CD4-positive, alpha-beta T cell (primary cell): ENCODE measurements around the gene PRRG2. TPM values are rescaled to one million over a fixed set of nuclear protein-coding genes. Genes with fewer than 3 reads are reported as not detected.

ENCODE experiments used
- ATAC-seq: fragments of 200-7000 bp; cut with Tn5 transposase; one replicate; pipeline ENCODE4 v1.10.0; 2022; ENCODE audit warnings: mild to moderate bottlenecking; ENCODE audit not compliant: poor library complexity
- CTCF ChIA-PET: fragments of 350-600 bp; sonication (Branson Sonifier 250); formaldehyde crosslinking; loops from one replicate; lab custom pipeline; 2021; ENCODE audit warnings: antibody characterized with exemption, inconsistent platforms; lab: Charles Lee
- POLR2A ChIA-PET: fragments of 350-600 bp; sonication (Branson Sonifier 250); formaldehyde crosslinking; loops from one replicate; lab custom pipeline; 2021; ENCODE audit warnings: antibody characterized with exemption, inconsistent platforms; lab: Charles Lee
- DNase-seq, 14 experiments: peaks; one replicate each; pipeline ENCODE4 v3.0.0-alpha.2; 2013 to 2020; ENCODE audit warnings: mixed read lengths in 2 of 14
- H3K27ac ChIP-seq, 2 donors: one replicate each; pipeline versions ENCODE4 v1.5.1 to v1.7.0; 2013; ENCODE audit warnings: low read length in 2 of 2, low read depth in 1 of 2, mild to moderate bottlenecking in 1 of 2
- H3K27me3 ChIP-seq, 2 experiments: 1 replicate in 1 of 2; 2 replicates in 1 of 2; pipeline versions ENCODE4 v1.6.1 to v1.7.0; 2013; ENCODE audit warnings: low read length in 2 of 2, control low read depth in 1 of 2, mild to moderate bottlenecking in 1 of 2, moderate library complexity in 1 of 2; ENCODE audit not compliant: insufficient read depth in 2 of 2, control insufficient read depth in 1 of 2
- H3K36me3 ChIP-seq: one replicate; pipeline ENCODE4 v1.6.1; 2013; ENCODE audit warnings: low read length, control low read depth; ENCODE audit not compliant: insufficient read depth
- H3K4me1 ChIP-seq: one replicate; pipeline ENCODE4 v1.6.1; 2013; ENCODE audit warnings: low read length, control low read depth; ENCODE audit not compliant: insufficient read depth
- H3K4me3 ChIP-seq: one replicate; pipeline ENCODE4 v1.5.1; 2013; ENCODE audit warnings: mild to moderate bottlenecking, low read length, moderate library complexity
- H3K9me3 ChIP-seq, 2 experiments: 1 replicate in 1 of 2; 2 replicates in 1 of 2; pipeline versions ENCODE4 v1.6.1 to v1.7.0; 2013; ENCODE audit warnings: low read length in 2 of 2, mild to moderate bottlenecking in 2 of 2, control low read depth in 1 of 2, moderate library complexity in 1 of 2; ENCODE audit not compliant: control insufficient read depth in 1 of 2, insufficient read depth in 1 of 2
- H3K27ac Mint-ChIP-seq: one replicate; pipeline ENCODE4 v1.8.0; 2020; ENCODE audit warnings: mixed read lengths
- H3K27me3 Mint-ChIP-seq: one replicate; pipeline ENCODE4 v1.8.0; 2021; ENCODE audit warnings: mixed read lengths
- H3K36me3 Mint-ChIP-seq: one replicate; pipeline ENCODE4 v1.8.0; 2021; ENCODE audit warnings: low read depth, mixed read lengths
- H3K4me1 Mint-ChIP-seq: one replicate; pipeline ENCODE4 v1.8.0; 2021; ENCODE audit warnings: low read depth, mixed read lengths
- H3K4me3 Mint-ChIP-seq: one replicate; pipeline ENCODE4 v1.8.0; 2020; ENCODE audit warnings: mild to moderate bottlenecking, mixed read lengths
- H3K9me3 Mint-ChIP-seq: one replicate; pipeline ENCODE4 v1.8.0; 2020; ENCODE audit warnings: mixed read lengths
- intact Hi-C, 2 experiments: fragments of 100-400 bp; cut with DNase I in 1 of 2; cut with micrococcal nuclease in 1 of 2; formaldehyde crosslinking; loops; one replicate each; pipeline versions ENCODE4 v1.15.1 to v1.9.0; 2023 to 2025; cut with DNase I, micrococcal nuclease
- total RNA-seq, 174 experiments: library from RNA in 2 of 174; stranded (reverse) in 2 of 174; gene quantifications; one replicate each; pipeline ENCODE4 v1.2.3 and lab custom pipeline; 2021 to 2026
- TF ChIP-seq, protein P1 (sequence below): fragments of 200-600 bp; IDR thresholded peaks from one replicate; pipeline ENCODE4 v1.8.0; 2022; ENCODE audit warnings: antibody characterized with exemption, mild to moderate bottlenecking

The PRRG2 gene
- total RNA-seq, 2 experiments from 2014 or later = 0.49 to 0.78 TPM

DNA sequence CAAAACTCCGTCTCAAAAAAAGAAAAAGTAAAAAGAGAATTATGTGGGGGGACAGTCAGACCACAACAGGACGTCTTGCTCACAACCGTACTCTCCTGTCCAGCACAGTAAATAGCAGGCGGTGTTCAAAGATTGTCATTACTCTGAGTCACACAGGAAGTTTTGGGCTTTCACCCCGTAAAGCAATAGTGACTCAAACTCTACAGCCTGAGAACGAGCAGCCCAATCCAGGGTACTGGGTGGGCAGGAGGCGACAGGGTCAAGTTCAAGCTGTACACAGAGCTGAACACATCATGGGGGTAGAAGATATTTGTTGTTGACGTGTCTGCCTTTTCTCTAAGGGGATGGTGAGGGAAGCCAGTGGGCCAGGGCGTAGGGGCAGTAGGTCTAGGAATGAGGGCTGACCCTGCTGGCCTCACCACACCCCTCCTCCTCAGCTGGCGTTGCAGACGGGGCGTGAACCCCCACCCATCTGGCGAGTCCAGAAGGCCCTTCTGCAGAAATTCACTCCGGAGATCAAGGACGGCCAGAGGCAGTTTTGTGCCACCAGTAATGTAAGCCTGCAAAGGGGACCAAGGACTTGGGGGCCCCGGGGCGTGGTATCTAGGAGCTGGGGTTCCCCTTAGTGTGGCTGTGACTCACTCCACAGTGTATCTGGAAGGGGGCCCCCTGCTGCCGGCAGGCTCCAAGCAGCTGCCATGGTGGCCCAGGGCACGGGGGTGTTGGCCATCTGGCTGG, 33.1 kb downstream of the PRRG2 start:
- TF ChIP-seq, protein P1, sequence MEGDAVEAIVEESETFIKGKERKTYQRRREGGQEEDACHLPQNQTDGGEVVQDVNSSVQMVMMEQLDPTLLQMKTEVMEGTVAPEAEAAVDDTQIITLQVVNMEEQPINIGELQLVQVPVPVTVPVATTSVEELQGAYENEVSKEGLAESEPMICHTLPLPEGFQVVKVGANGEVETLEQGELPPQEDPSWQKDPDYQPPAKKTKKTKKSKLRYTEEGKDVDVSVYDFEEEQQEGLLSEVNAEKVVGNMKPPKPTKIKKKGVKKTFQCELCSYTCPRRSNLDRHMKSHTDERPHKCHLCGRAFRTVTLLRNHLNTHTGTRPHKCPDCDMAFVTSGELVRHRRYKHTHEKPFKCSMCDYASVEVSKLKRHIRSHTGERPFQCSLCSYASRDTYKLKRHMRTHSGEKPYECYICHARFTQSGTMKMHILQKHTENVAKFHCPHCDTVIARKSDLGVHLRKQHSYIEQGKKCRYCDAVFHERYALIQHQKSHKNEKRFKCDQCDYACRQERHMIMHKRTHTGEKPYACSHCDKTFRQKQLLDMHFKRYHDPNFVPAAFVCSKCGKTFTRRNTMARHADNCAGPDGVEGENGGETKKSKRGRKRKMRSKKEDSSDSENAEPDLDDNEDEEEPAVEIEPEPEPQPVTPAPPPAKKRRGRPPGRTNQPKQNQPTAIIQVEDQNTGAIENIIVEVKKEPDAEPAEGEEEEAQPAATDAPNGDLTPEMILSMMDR = no peak
- CTCF ChIA-PET = no interaction called here
- no peak for ATAC-seq
- no peaks in the 10 kb centered on the region for H3K27me3 Mint-ChIP-seq
- POLR2A ChIA-PET = interaction anchor here (1.3 kb wide), 1 partner anchor 26 kb away, joined by 4 read pairs; the partner anchor contains the start of gene RRAS
- H3K4me1 ChIP-seq = peaks cover 9% of the 10 kb centered on the region
- H3K4me1 Mint-ChIP-seq = peaks cover 8% of the 10 kb centered on the region
- peaks cover 0 to 17% of the 10 kb centered on the region in 2 experiments for H3K9me3 ChIP-seq
- H3K27ac ChIP-seq = no peak overlapping the region
- H3K27ac Mint-ChIP-seq = peak overlapping the region; percentile 73
- no peaks in the 10 kb centered on the region for H3K9me3 Mint-ChIP-seq
- H3K27me3 ChIP-seq = no peaks in the 10 kb centered on the region
- H3K36me3 Mint-ChIP-seq = peaks cover 81% of the 10 kb centered on the region
- no peak overlapping the region for H3K4me3 Mint-ChIP-seq
- intact Hi-C loops = no loop called here
- peak in 2 of 14 experiments; percentile 24 to 37 for DNase-seq
- H3K4me3 ChIP-seq = no peak overlapping the region
- H3K36me3 ChIP-seq = peaks cover 80% of the 10 kb centered on the region

DNA sequence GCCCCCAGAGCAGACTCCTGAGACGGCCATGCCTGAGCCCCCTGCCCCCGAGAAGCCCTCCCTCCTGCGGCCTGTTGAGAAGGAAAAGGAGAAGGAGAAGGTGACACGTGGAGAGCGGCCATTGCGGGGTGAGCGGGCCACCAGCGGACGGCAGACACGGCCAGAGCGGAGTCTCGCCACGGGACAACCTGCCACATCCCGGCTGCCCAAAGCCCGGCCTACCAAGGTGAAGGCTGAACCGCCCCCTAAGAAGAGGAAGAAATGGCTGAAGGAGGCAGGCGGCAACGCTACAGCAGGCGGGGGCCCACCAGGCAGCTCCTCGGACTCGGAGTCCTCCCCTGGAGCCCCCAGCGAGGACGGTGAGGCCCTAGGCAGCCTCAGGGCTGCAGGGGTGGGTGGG, 34.7 kb downstream of the PRRG2 start:
- intact Hi-C loops = no loop called here
- no peak overlapping the region for H3K27ac Mint-ChIP-seq
- ChIA-PET POLR2A (no interaction called here), CTCF (no interaction called here)
- TF ChIP-seq, protein P1 = no peak
- Histone ChIP-seq H3K36me3 (peaks cover 80% of the 10 kb centered on the region), H3K4me1 (peaks cover 7% of the 10 kb centered on the region), H3K27ac (no peak overlapping the region), H3K4me3 (no peak overlapping the region), H3K27me3 (no peaks in the 10 kb centered on the region), H3K9me3 (peaks cover 0 to 17% of the 10 kb centered on the region in 2 experiments)
- H3K27me3 Mint-ChIP-seq = no peaks in the 10 kb centered on the region
- no peak for ATAC-seq
- no peaks in the 10 kb centered on the region for H3K9me3 Mint-ChIP-seq
- no peak for DNase-seq
- no peak overlapping the region for H3K4me3 Mint-ChIP-seq
- peaks cover 76% of the 10 kb centered on the region for H3K36me3 Mint-ChIP-seq
- H3K4me1 Mint-ChIP-seq = peaks cover 8% of the 10 kb centered on the region

DNA sequence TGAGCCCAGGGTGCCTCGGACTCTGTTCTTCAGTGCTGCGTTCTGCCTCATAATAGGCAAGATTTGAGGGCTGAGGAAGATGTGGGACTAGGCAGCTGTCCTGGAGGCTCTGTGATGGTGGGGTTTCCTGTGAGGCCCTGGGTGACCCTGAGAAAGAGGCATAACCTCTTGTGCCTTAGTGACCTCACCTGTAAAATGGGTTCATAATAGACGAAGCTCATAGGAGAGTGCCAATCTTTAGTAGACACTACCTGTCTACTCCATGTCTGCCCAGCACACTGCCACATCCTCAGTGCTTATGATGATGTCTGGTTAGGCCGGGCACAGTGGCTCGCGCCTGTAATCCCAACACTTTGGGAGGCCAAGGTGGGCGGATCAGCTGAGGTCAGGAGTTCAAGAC, 35.4 kb downstream of the PRRG2 start:
- no peak for DNase-seq
- no peak overlapping the region for H3K27ac Mint-ChIP-seq

More for the DNA sequence above, 35.4 kb downstream of the PRRG2 start:
- no peaks in the 10 kb centered on the region for H3K27me3 ChIP-seq
- Mint-ChIP-seq H3K9me3 (no peaks in the 10 kb centered on the region), H3K4me3 (no peak overlapping the region), H3K36me3 (peaks cover 73% of the 10 kb centered on the region), H3K27me3 (no peaks in the 10 kb centered on the region), H3K4me1 (peaks cover 8% of the 10 kb centered on the region)
- intact Hi-C loops = no loop called here
- CTCF ChIA-PET = no interaction called here
- peaks cover 0 to 17% of the 10 kb centered on the region in 2 experiments for H3K9me3 ChIP-seq
- no peak overlapping the region for H3K27ac ChIP-seq
- no peak overlapping the region for H3K4me3 ChIP-seq
- H3K36me3 ChIP-seq = peaks cover 80% of the 10 kb centered on the region
- TF ChIP-seq, protein P1 = no peak
- H3K4me1 ChIP-seq = peaks cover 7% of the 10 kb centered on the region
- POLR2A ChIA-PET = interaction anchor here (1.1 to 1.2 kb wide), 2 partner anchors 24 to 35 kb away, joined by 3 to 4 read pairs; partner anchors contain the start of genes PRRG2 and RRAS
- ATAC-seq = no peak
